GM18498 (cell line): ENCODE results near the gene RUNX3.
"Not testable (repeated sequence)": the region's sequence is repeated elsewhere in the genome, so short reads cannot be mapped to it uniquely, and the experiment has no call there.

Source experiments
- ATAC-seq: cut with Tn5 transposase; IDR thresholded peaks from one replicate; pipeline ENCODE4 v1.9.1; 2021; ENCODE audit warnings: mild to moderate bottlenecking, moderate library complexity; ENCODE audit not compliant: unreplicated experiment

The RUNX3 gene

DNA sequence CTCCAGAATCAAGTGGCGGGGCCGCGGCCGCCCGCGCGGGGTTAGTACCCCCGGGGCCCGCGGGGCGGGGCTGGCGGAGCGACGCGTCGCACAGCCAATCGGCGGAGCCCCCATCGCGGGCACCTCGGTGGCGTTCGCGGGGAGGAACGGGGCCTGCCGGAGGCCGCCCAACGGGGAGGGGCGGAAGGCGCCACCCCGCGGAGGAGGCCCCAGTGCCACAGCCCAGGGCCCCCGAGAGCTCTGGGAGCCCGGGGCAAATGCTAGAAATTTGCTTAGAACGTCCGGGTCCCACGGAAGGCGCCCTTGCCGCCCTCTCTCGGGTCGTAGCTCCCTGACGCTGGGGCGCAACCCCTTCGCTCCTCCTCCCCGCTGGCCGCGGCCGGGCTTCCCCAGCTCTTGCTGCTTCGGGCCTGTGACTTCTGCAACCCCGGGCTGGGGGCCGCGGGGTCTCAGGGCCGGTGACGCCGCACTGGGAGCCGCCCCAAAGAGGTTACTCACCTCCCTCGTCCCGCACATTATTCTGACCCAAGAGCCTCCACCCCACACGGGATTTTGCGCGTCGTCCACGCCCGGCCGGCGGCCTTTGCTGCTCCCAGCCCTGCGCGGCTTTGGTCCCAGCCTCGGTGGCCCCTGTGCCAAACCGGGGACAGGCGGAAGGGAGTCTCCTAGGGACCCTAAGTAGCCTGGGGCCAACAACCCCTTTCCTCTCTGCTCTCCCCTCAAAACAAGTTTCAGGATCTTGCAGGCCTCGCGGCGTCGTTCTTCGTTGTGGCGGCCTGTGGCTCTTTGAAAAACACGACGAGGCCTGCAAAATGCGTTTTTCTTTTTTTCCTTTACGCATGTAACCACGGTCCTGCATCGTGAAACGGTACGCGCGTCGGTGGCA lies at the start of gene RUNX3:
RUNX3 (minus strand) TSS at position 17 of the 886 bp plus-strand sequence. CDS start 408 bp downstream, outside the sequence.
- peak; percentile 81 for ATAC-seq

DNA sequence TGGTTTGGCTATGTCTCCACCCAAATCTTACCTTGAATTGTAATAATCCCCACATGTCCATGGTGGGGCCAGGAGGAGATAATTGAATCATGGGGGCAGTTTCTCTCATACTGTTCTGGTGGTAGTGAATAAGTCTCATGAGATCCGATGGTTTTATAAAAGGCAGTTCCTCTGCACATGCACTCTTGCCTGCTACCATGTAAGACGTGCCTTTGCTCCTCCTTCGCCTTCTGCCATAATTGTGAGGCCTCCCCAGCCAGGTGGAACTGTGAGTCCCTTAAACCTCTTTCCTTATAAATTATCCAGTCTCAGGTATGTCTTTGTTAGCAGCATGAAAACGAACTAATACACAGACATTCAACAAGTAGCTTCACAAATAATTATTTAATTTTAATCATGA lies 49.2 kb upstream of the RUNX3 start:
- ATAC-seq = not testable (repeated sequence)

DNA sequence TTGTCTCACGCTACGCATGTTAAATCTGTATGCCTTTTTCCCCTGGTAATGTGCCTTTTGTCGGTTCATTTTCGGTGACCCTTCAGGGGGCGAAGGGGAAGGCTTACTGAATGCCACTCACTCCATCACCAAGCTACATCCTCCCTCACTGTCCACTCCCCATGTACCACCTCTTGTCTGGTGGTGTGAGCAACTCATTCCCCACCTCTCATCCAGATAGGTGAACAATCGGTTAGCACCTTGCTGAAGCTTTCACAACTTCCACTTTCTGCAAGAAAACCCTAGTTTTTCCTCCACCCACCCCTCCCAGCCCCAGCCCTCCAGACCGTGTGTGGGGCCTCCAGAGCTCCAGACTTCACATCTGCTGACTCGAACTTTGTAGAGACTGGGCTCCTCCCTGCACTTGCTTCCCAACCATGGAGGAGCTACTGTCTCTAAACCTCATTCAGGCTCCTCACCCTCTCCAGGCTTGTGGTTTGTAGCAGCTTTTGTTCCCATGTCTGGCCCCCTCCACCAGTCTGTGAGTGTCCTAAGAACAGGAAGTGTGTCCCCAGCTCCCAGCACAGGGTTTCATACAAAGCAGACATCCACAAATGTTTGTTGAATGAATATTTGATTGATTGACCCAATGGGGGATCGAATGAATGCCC lies 48.4 kb upstream of the RUNX3 start:
- no peak for ATAC-seq

DNA sequence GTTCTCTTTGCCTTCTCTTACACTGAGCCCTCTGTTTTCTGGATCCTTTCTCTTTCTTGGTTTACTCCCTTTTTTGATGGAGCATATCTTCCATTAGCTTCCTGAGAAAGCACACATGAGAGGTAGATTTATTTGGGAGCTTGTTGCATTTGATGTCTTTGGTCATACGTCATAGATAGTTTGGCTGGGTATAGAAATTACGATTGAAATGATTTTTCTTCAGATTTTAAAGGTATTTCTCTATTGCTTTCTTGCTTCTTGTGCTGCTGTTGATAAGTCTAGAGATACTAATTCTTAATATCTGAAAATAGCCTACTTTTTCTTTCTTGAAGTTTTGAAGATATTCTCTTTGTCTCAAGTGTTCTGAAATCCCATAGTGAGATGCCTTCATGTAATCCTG lies 45.3 kb upstream of the RUNX3 start:
- ATAC-seq = no peak

DNA sequence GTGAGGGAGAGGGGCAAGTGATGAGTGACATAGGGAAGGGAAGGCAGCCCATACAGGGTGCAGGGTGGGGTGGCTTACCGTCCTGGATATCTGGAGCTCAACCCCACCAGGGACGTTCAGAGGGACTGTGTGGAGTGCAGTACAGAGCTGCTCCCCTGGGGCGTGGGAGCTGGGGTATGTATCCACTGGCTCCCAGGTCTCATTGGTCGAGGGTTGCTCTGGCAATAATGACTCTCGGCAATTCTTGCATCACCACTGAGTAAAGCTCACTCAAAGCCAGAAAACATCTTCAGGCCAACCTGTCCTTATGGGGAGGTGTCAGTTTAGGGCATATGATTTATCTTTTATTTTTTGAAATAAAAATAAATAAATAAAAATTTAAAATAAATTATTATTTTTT lies 43.2 kb upstream of the RUNX3 start:
- no peak for ATAC-seq

DNA sequence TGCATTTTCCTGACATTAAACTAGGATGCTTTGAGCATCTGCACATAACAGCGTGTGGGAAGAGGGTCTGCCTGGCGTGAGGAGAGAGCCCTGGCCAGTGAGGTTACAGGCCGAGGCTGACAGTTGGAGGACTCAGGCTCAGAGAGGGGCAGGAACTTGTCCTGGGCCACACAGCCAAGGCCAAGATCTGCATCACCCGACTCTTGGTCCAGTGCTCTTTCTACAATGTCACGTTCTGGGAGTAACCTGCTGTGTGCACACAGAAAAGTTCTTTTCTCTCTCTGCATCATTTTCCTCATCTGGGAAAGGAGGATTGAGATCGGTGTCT lies 42.8 kb upstream of the RUNX3 start:
- no peak for ATAC-seq

DNA sequence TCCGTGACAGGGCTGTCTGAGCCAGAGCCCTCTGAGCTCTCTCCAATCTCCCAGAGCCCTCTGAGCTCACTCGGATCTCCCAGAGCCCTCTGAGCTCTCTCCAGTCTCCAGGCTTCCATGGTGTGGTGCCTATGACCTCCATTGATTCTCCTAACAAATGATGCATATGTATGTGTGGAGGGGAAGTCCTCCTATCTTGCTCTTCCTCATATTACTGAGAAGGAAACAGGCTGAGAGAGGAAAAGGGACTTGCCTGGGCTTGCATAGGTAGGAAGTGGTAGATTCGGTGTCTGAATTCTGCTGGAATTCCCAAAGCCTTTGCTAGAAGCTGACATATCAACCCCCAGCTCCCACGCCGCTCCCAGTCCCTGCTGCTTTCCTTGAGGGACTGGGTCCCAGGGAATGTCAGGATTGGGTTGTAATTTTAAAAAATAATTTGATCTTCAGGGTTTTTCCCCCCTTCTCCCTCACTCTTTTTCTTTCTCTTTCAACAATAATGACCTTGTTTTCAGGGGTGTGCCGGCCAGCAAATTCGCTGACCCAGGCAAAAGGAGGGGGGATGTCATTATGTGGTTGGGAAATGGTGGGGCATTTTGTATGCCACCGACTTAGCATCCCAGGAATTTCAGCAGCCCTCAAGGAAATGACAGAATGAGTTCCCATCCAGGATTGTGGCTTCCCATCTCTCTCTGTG lies 42.3 kb upstream of the RUNX3 start:
- no peak for ATAC-seq

DNA sequence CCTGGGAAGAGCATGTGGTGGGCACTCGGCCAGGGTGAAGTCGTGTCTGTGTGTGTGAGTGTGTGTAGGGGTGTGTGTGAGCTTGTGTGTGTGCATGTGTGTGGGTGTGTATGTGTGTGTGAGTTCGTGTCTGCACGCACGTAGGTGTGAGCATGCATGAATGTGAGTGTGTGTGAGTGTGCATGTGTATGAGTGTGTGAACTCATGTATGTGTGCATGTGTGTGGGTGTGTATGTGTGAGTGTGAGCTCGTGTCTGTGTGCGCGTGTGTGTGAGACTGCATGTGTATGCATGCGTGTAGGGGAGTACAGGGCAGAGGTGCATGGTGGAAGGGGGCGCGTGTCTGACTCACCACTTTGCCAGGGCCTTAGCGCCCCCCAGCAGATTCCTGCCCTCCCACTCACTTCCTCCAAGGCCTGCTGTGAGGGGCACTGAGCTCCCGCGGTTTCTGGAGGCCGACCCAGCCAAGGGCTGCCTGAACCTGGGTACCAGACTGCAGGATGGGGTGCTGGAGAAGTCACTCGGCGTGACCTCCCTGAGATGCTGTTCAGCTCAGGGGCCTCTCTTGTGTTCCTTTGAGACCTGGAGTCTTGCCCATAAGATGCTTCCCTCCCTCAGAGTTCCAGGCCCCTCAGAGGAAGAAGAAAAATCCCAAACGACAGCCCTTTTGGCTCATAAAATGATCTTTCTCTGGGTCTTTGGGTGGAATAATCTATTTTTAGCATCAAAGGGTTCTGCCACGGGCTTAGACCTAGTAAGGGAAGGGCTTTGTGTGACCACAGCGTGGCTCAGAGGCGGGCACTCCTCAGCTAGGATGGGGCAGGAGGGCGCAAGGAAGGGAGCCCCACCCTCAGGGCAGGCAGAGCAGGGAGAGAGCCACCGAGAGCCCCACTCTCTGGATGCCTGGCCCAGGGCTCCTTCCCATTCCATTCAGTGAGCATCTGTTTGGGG lies 41.1 kb upstream of the RUNX3 start:
- no peak for ATAC-seq

DNA sequence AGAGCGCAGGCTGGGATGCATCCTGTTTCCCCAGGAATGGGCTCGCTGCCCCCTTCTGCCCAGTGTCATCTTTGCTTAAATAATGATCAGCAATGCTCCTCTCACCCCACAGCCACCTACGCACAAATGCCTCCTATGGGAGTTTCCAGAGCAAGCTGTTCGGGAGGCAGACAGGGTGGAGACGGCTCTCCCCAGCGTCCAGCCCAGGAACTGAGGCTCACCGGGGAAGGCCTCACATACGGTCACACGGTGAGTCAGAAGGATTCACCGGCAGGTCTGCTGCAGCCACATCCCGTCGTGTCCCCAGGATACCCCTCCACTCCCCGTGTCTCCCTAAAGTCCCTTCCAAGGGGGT lies 40.3 kb upstream of the RUNX3 start:
- no peak for ATAC-seq

DNA sequence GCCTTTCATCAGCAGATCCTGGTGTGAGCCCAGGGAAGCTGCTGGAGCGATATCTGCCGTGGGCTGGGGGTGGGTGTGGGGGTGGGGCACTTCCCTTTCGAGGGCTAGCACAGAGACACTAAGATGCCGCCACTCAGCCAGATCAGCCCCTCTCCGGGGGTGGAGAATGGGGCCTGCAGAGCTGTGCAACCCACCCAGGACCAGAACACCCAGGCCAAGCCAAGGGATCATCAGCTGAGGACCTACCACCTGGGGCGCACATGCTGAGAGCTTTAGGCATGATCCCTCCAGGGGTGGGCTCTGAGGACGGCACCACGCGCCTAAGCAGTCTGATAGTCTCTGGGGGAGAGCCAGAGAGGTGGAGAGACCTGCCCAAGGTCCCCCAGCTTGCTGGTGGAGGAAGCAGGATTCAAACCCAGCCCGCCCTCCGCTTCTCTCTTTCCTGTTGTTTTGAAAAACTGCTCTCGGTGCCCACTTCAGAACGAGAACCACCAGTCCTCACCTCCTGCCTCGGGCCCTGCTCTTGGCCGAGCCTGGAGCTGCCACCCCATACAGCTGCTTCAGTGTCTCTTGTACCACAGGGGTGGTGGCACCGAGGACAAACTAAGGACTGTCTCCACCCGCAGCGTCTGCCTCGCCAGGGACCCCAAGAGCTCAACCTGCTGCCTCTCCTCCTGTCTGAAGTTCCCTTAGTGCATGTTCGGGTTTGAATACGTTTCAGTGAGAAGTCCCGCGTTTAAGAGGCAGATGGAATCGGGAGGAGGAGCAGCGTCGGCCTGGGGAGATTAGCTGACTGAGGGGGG lies 39.7 kb upstream of the RUNX3 start:
- no peak for ATAC-seq

DNA sequence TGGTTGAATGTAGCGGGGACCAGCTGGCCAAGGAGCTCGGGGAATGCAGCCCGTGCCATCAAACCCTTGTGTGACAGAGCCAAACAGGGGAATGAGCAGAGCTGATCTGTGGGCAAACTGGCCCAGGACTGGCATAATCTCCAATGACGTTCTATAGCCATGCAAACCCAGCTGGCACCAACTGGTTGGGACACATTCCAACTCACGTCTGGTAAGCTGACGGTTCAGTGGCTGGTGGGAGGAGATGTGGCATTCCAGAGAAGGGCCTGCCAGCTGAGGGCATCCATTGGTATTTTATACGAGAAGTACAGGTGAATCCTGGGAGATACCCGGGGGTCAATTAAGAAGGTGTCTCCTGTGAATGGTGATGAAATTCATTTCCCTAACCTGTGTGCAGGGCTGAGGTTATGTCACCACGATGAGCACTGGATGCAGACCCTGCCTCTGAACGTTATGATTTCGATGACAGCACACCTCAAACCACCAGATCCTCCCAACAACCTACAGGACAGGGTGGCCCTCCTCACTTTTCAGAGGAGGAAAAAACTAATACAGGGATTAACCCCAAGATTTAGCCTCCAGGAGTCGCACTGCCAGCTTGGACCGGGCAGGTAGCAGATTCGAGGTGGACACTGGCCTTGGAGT lies 39.0 kb upstream of the RUNX3 start:
- ATAC-seq = no peak

DNA sequence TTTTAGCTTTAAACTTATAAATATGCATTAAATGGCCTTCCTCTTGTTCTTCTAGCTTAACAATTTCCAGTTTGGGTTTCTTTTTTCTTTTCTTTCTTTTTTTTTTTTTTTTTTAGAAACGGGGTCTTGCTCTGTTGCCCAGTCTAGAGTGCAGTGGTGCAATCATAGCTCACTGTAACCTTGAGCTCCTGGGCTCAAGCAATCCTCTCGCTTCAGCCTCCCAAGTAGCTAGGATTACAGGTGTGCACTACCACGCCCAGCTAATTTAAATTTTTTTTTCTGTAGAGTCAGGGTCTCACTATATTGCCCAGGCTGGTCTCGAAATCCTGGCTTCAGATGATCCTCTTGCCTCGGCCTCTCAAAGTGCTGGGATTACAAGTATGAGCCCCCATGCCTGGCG lies 37.9 kb upstream of the RUNX3 start:
- no peak for ATAC-seq

DNA sequence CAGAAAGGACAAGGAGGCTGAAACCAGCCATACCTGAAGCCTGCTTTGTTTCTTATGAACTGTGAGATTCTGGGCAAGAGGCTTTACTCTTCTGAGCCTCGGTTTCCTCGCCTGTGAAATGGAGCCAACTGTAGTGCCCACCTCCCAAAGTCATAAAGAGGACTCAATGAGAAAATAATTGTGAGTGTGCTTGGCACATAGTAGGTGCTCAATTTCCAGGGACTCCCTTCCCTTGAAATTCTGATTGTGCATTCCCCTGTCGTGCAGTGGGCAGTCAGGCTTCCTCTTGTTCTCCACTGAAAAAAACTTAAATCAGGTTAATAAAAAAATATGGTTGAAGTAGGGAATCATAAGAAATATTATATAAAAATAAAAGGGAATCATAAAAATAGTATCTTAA lies 37.5 kb upstream of the RUNX3 start:
- no peak for ATAC-seq

DNA sequence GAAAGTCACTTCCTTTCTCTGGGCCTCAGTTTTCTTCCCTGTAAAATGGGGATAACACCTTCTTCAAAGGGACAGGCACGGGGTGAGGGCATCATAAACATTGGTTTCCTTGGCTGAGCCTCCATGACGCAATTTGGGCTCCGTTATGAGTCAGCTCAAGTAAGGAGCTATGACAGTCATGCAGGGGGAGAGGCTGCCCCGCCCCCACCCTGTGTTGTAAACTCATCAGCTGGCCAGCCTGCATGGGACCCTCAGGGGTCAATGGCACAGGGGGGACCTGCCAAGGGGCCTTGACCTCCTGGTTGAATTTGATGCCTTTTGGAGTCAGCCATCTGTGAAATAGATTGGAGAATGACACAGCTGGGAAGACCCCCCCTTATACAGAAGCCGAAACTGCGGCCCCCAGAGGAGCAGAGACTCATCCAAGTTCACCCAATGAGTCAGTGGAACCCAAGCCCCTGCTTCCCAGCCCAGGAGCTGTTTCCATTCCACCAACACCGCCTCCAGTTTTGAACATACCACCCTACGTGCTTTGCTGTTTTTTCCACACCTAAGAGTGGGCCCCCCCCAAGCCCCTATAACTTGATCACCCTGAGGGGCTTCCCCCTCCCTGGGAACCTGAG lies 36.8 kb upstream of the RUNX3 start:
- ATAC-seq = no peak

DNA sequence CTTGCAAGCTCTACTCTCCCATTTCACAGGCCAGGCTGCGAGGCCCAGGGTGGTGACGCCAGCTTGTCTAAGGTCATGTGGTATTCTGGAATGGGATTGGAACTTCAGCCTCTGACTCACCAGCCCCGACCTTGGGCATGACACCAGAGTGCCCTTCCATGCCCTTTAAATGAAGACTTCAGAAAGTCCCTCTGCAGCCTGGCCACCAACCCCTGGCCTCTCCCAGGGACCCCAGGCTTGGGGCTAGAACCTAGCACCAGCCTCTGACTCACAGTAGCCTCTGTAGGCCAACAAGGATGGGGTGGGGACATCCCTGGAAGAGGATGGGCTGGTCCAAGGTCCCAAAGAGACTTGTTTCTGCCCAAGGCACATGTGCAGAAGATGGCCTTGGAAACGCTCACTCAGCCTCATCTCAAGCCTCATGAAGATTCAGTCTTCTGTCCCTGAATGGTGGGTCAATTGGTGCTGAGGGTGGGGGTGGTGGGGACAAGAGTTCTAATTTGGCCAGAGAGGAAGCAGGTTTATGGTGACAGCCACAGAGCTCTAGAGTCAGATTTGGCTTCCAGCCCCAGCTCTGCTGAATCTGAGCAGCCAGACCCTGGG lies 36.1 kb upstream of the RUNX3 start:
- no peak for ATAC-seq

DNA sequence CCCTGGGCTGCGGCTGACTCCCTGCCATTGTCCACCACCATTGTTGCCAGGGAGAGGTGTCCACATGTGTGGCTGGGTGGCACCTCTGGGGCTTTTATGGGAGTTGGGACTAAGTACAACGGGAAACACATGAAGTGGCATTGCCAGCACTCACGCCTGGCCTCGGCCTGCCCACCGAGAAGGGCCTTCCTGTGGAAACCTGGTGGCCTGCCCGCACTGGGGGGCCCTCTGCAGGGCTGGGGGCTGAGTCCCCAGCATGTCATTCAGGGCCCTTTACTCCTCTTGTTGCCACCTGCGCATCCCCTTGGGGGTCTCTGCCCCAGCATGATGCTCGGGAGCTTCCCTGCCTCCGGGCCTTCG lies 35.5 kb upstream of the RUNX3 start:
- ATAC-seq = no peak

DNA sequence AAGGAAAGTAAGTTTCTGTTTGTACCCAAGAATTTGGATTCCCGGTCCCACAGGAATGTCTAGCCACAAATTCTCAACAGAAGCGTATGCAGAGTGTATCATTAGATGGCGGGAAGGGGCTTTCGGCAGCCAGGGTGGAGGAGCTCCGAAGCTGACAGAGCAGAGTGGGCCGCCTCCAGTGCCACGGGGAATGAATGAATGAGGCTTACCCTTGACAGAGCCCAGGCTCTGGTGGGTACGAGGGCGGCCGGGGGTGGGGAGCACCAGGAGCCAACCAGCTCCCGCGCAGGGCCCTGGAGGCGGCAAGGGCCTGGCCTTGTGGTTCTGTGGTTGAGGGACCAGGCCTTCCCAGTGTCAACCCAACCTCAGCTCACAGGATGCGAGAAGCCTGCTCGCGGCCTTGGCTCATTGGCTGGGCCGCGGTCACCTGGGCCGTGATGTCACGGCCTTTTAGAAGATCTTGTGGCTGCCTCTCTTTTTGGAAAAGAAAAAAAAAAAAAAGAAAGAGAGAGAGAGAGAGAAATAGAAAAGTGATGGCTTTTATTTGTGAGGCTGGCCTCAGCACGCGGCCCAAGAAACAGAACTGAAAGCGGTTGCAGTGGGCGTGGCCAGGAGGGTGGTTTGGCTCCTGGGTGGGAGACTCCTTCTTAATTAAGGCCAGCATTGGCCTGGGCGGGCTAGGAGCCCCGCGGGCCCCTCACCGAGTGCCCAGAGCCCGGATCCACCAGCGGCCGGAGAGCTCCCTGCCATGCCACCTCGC lies 34.9 kb upstream of the RUNX3 start:
- peak; percentile 92 for ATAC-seq
